ENCODE measurements around the gene PTPRT. TPM values are rescaled to one million over a fixed set of nuclear protein-coding genes. Genes with fewer than 3 reads are reported as not detected.

The PTPRT gene
- total RNA-seq, 1 experiment from 2014 or later: not detected

GRCh38 chr20:42152575-42152974, 1037.1 kb downstream of the PTPRT start:
- no peak for DNase-seq (ENCODE audit: low read depth)

GRCh38 chr20:42150230-42150629, 1039.5 kb downstream of the PTPRT start:
- DNase-seq (ENCODE audit: low read depth): no peak

- no peak for DNase-seq (ENCODE audit: low read depth)
These were observed 1051.0 kb downstream of the PTPRT start for GRCh38 chr20:42138729-42139128.

- DNase-seq (ENCODE audit: low read depth): no peak
These were observed 1055.2 kb downstream of the PTPRT start for GRCh38 chr20:42134265-42135098.

- DNase-seq (ENCODE audit: low read depth): no peak
These were observed 1058.7 kb downstream of the PTPRT start for GRCh38 chr20:42130810-42131596.

- no peak for DNase-seq (ENCODE audit: low read depth)
These were observed 1064.3 kb downstream of the PTPRT start for GRCh38 chr20:42125426-42125825.

- DNase-seq (ENCODE audit: low read depth): no peak
These were observed 1065.7 kb downstream of the PTPRT start for GRCh38 chr20:42123981-42124473.

- DNase-seq (ENCODE audit: low read depth): no peak
These were observed 1071.1 kb downstream of the PTPRT start for GRCh38 chr20:42118409-42119125.

GRCh38 chr20:42118001-42118400, 1071.7 kb downstream of the PTPRT start:
- DNase-seq (ENCODE audit: low read depth): no peak

- DNase-seq (ENCODE audit: low read depth): no peak
These were observed 1076.5 kb downstream of the PTPRT start for GRCh38 chr20:42113236-42113635.

GRCh38 chr20:42112161-42112560, 1077.5 kb downstream of the PTPRT start:
- DNase-seq (ENCODE audit: low read depth): no peak

- DNase-seq (ENCODE audit: low read depth): no peak
These were observed 1078.4 kb downstream of the PTPRT start for GRCh38 chr20:42111349-42111748.

GRCh38 chr20:42110301-42110700, 1079.4 kb downstream of the PTPRT start:
- DNase-seq (ENCODE audit: low read depth): no peak

GRCh38 chr20:42102000-42102399, 1087.7 kb downstream of the PTPRT start:
- no peak for DNase-seq (ENCODE audit: low read depth)

- DNase-seq (ENCODE audit: low read depth): no peak
These were observed 1089.5 kb downstream of the PTPRT start for GRCh38 chr20:42100137-42100704.

GRCh38 chr20:42099101-42099500, 1090.6 kb downstream of the PTPRT start:
- DNase-seq (ENCODE audit: low read depth): no peak

- DNase-seq (ENCODE audit: low read depth): no peak
These were observed 1091.3 kb downstream of the PTPRT start for GRCh38 chr20:42098418-42098817.

- DNase-seq (ENCODE audit: low read depth): no peak
These were observed 1092.0 kb downstream of the PTPRT start for GRCh38 chr20:42097741-42098140.

- no peak for DNase-seq (ENCODE audit: low read depth)
These were observed 1094.5 kb downstream of the PTPRT start for GRCh38 chr20:42095221-42095620.

- DNase-seq (ENCODE audit: low read depth): no peak
These were observed 1095.9 kb downstream of the PTPRT start for GRCh38 chr20:42093542-42094440.
